HepG2 (cell line): ENCODE measurements around the gene SSBP1. TPM values are rescaled to one million over a fixed set of nuclear protein-coding genes. Genes with fewer than 3 reads are reported as not detected.

Source experiments
- ARID4A ChIP-seq: sonication (generic); formaldehyde crosslinking; IDR thresholded peaks from 2 replicates; pipeline ENCODE4 v1.5.0; 2020; ENCODE audit warnings: mild to moderate bottlenecking, missing genetic modification reagents, borderline replicate concordance
- ASH2L ChIP-seq: fragments of 300-600, 200-600 bp; sonication (generic); IDR thresholded peaks from 2 replicates; pipeline ENCODE4 v1.7.0; 2017; ENCODE audit warnings: low read depth, mild to moderate bottlenecking, moderate library complexity, mixed read lengths, low read length; ENCODE audit not compliant: insufficient read length
- DMTF1 ChIP-seq: sonication (generic); formaldehyde crosslinking; IDR thresholded peaks from 2 replicates; pipeline ENCODE4 v1.4.0; 2020; ENCODE audit warnings: mild to moderate bottlenecking, missing genetic modification reagents
- FOXC1 ChIP-seq: sonication (generic); formaldehyde crosslinking; IDR thresholded peaks from 2 replicates; pipeline ENCODE4 v1.8.0; 2022; ENCODE audit warnings: mild to moderate bottlenecking, missing genetic modification reagents, borderline replicate concordance
- FOXJ3 ChIP-seq: sonication (generic); formaldehyde crosslinking; IDR thresholded peaks from 2 replicates; pipeline ENCODE4 v1.4.0; 2020; ENCODE audit warnings: missing genetic modification reagents, mild to moderate bottlenecking, borderline replicate concordance
- GABPB1 ChIP-seq: IDR thresholded peaks from 2 replicates; pipeline ENCODE4 v1.6.1; 2016; ENCODE audit warnings: mild to moderate bottlenecking, missing genetic modification reagents, moderate library complexity, missing compliant biosample characterization
- HNRNPK ChIP-seq: fragments of 200-400 bp; formaldehyde crosslinking; IDR thresholded peaks from 2 replicates; pipeline ENCODE4 v1.6.1; 2018; ENCODE audit warnings: low read length, low read depth, moderate library complexity, mild to moderate bottlenecking; ENCODE audit not compliant: poor library complexity, severe bottlenecking
- MIER3 ChIP-seq: IDR thresholded peaks from 2 replicates; pipeline ENCODE4 v1.6.1; 2016; ENCODE audit warnings: missing compliant biosample characterization, borderline replicate concordance
- PAXIP1 ChIP-seq: sonication (generic); formaldehyde crosslinking; conservative IDR thresholded peaks from 2 replicates; pipeline ENCODE4 v1.4.0; 2020; ENCODE audit warnings: mild to moderate bottlenecking, missing genetic modification reagents, moderate library complexity
- ZFY ChIP-seq: sonication (generic); formaldehyde crosslinking; IDR thresholded peaks from 2 replicates; pipeline ENCODE4 v1.4.0; 2020; ENCODE audit warnings: missing genetic modification reagents
- ZNF138 ChIP-seq: sonication (generic); formaldehyde crosslinking; IDR thresholded peaks from 2 replicates; pipeline ENCODE4 v1.5.0; 2020; ENCODE audit warnings: mild to moderate bottlenecking, low read depth, missing genetic modification reagents
- ZNF326 ChIP-seq: sonication (generic); formaldehyde crosslinking; IDR thresholded peaks from 2 replicates; pipeline ENCODE4 v1.4.0; 2020; ENCODE audit warnings: missing genetic modification reagents, borderline replicate concordance
- ZNF446 ChIP-seq: sonication (generic); formaldehyde crosslinking; IDR thresholded peaks from 2 replicates; pipeline ENCODE4 v1.5.0; 2020; ENCODE audit warnings: mild to moderate bottlenecking, missing genetic modification reagents
- ZNF687 ChIP-seq: sonication (generic); formaldehyde crosslinking; IDR thresholded peaks from 2 replicates; pipeline ENCODE4 v1.5.1; 2020; ENCODE audit warnings: mild to moderate bottlenecking, missing genetic modification reagents, moderate library complexity
- polyA plus RNA-seq, 8 experiments: library from polyadenylated mRNA; depleted of rRNA in 3 of 8; stranded (reverse) in 7 of 8; unstranded in 1 of 8; fragments of >200 nt; fragmentation: Illumina TruSeq in 4 of 8; extraction: Trizol in 4 of 8; gene quantifications; 2 replicates each; pipeline versions ENCODE4 v1.2.1 to v1.2.3, GENCODE V29; 2011 to 2016; ENCODE audit warnings: low read depth in 4 of 8, missing spikeins in 1 of 8, mixed read lengths in 1 of 8; ENCODE audit not compliant: insufficient read depth in 1 of 8
- total RNA-seq, 5 experiments: library from RNA; depleted of rRNA; stranded (reverse); fragments of >200 nt; fragmentation: Illumina TruSeq; extraction: Trizol; gene quantifications; 2 replicates each; pipeline ENCODE4 v1.2.3, GENCODE V29; 2016; ENCODE audit warnings: low read depth in 1 of 5

The SSBP1 gene
- total and polyA plus RNA-seq, 2 of the 13 experiments (the other 11 are each of a cell fraction or from before 2014, with no cell fraction given) = 64.4 to 254 TPM

GRCh38 chr7:141701489-141702046 lies 36.6 kb upstream of the SSBP1 start (continued):
- TF ChIP-seq ZFY (CRISPR knock-in tag) = 0 out of 2 replicates have a peak, but pooled peaks have one; percentile 21
- TF ChIP-seq FOXJ3 (CRISPR knock-in tag) = no peak
- no peak for TF ChIP-seq DMTF1 (CRISPR knock-in tag)
- no peak for TF ChIP-seq PAXIP1
- TF ChIP-seq ASH2L = no peak
- no peak for TF ChIP-seq MIER3 (CRISPR knock-in tag)
- TF ChIP-seq ZNF326 (CRISPR knock-in tag) = no peak
- no peak for TF ChIP-seq ZNF138 (CRISPR knock-in tag)
- TF ChIP-seq ARID4A = no peak; the same call in 1 of the 2 replicates
- peak; percentile 82 for TF ChIP-seq HNRNPK
- TF ChIP-seq GABPB1 (CRISPR knock-in tag) = 0 out of 2 replicates have a peak, but pooled peaks have one; percentile 17
- TF ChIP-seq ZNF446 = no peak
- TF ChIP-seq ZNF687 = no peak; the same call in 1 of the 2 replicates
- no peak for TF ChIP-seq FOXC1 (CRISPR knock-in tag)
